ENCODE data around the gene KCNT1. TPM values are rescaled to one million over a fixed set of nuclear protein-coding genes. Genes with fewer than 3 reads are reported as not detected.

The KCNT1 gene
- total and polyA plus RNA-seq, 2 experiments from 2014 or later = 0.27 TPM; not detected in 1

DNA sequence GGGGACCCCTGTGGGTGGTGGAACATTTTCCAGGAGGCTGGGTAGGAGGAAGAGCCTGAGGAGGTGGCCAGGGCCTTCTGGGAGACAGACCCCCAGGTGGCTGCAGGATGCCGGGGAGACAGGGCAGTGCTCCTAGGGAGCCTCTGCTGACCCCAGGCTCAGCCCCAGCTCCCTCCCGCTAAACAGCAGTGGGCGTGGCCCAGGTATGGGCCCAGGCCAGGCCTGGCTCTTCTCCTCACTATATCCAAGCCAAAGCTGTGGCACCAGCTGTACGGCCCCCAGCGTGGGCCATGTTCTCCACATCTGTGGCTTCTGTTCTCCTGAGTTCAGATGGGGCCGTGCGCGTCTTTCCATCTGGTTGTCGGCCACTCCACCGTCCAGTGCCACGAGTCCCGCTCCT is 58.5 kb downstream of the KCNT1 start:
- Histone ChIP-seq H3K4me3 (no peak overlapping the region), H2AFZ (no peak overlapping the region), H3K27me3 (no peaks in the 10 kb centered on the region), H3K9me3 (ENCODE audit: low read depth) (no peaks in the 10 kb centered on the region), H3K36me3 (replicated peaks; ENCODE audit: insufficient read depth, low read depth) (no peaks in the 10 kb centered on the region), H4K20me1 (ENCODE audit: insufficient read depth, poor library complexity, severe bottlenecking) (no peaks in the 10 kb centered on the region), H3K4me1 (ENCODE audit: insufficient read depth) (no peaks in the 10 kb centered on the region), H3K27ac (no peak overlapping the region), H3K9me2 (replicated peaks; ENCODE audit: insufficient read depth) (no peaks in the 10 kb centered on the region), H3K79me2 (no peaks in the 10 kb centered on the region), H3K4me2 (no peak overlapping the region)
- DNase-seq (ENCODE audit: low spot score) = no peak
- TF ChIP-seq, protein P1, sequence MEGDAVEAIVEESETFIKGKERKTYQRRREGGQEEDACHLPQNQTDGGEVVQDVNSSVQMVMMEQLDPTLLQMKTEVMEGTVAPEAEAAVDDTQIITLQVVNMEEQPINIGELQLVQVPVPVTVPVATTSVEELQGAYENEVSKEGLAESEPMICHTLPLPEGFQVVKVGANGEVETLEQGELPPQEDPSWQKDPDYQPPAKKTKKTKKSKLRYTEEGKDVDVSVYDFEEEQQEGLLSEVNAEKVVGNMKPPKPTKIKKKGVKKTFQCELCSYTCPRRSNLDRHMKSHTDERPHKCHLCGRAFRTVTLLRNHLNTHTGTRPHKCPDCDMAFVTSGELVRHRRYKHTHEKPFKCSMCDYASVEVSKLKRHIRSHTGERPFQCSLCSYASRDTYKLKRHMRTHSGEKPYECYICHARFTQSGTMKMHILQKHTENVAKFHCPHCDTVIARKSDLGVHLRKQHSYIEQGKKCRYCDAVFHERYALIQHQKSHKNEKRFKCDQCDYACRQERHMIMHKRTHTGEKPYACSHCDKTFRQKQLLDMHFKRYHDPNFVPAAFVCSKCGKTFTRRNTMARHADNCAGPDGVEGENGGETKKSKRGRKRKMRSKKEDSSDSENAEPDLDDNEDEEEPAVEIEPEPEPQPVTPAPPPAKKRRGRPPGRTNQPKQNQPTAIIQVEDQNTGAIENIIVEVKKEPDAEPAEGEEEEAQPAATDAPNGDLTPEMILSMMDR (IDR thresholded peaks at IDR 0.05; ENCODE audit: poor library complexity) = no peak
- TF ChIP-seq EZH2 (IDR thresholded peaks at IDR 0.05; ENCODE audit: borderline replicate concordance) = no peak
- TF ChIP-seq EZH2phosphoT487 (IDR thresholded peaks at IDR 0.05; ENCODE audit: low read depth, severe bottlenecking, unreplicated experiment) = no peak
- 91% methylated on average over 12 of the region's 12 CpGs for WGBS (ENCODE audit: low lambda C conversion rate, missing lambda C conversion rate)

DNA sequence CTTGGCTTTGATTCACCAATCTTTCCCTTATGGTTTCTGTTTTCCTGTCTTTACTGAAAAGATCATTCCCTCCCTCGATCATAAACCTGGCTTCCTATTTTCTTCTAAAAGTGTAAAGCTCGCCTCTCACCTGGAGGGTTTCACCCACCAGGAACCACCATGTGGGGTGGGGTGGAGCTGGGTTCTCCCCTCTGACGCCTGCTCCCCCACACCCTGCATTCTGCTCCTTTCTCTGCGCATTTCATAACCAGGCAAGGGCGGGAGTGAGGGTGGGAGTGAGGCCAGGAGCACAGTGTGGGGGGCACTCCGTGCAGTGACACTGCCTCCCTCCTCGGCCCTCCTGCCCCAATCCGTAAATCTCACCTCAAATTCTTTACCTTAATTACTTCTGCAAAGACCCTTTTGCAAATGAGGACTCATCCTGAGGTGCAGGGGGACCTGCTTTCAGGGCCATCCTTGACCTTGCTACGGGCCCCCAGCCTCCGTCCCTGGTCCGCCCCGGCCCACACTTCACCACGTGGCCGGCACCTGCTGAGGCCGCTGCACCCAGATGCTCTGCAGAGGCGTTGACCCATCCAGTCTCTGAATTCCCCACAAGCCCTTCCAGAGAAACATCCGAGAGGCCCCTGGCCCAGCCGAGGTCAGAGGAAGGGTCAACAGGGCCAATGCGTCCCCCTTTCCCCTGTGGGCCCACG is 59.3 kb downstream of the KCNT1 start:
- TF ChIP-seq EZH2phosphoT487 (IDR thresholded peaks at IDR 0.05; ENCODE audit: low read depth, severe bottlenecking, unreplicated experiment) (no peak), EZH2 (IDR thresholded peaks at IDR 0.05; ENCODE audit: borderline replicate concordance) (no peak)
- TF ChIP-seq, protein P1 (IDR thresholded peaks at IDR 0.05; ENCODE audit: poor library complexity) = no peak
- H3K36me3 ChIP-seq (replicated peaks; ENCODE audit: insufficient read depth, low read depth) = no peaks in the 10 kb centered on the region
- no peak overlapping the region for H3K27ac ChIP-seq
- H3K27me3 ChIP-seq = no peaks in the 10 kb centered on the region
- H3K4me3 ChIP-seq = no peak overlapping the region
- no peaks in the 10 kb centered on the region for H3K79me2 ChIP-seq
- no peak overlapping the region for H3K4me2 ChIP-seq
- H3K9me2 ChIP-seq (replicated peaks; ENCODE audit: insufficient read depth) = no peaks in the 10 kb centered on the region
- no peaks in the 10 kb centered on the region for H4K20me1 ChIP-seq (ENCODE audit: insufficient read depth, poor library complexity, severe bottlenecking)
- no peaks in the 10 kb centered on the region for H3K9me3 ChIP-seq (ENCODE audit: low read depth)
- H2AFZ ChIP-seq = no peak overlapping the region
- DNase-seq (ENCODE audit: low spot score) = no peak
- H3K4me1 ChIP-seq (ENCODE audit: insufficient read depth) = no peaks in the 10 kb centered on the region
- WGBS (ENCODE audit: low lambda C conversion rate, missing lambda C conversion rate) = 92% methylated on average over 18 of the region's 20 CpGs

DNA sequence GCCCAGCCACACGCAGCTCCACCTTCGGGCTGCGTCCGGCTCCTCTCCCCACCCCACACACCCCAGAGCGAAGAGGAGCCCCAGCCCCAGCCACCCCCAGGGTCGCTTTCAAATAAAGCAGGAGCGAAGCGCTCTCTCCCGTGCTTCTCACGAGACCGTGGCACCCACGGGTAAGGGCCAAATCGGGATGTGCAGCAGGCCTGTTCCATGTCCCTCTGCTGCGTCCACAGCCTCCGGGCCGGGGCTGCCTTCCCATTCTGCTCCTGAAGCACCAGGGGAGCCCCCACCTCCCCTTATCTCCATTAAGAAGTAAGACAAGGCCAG is 59.8 kb downstream of the KCNT1 start:
- Histone ChIP-seq H2AFZ (no peak overlapping the region), H3K27me3 (no peaks in the 10 kb centered on the region), H3K9me3 (ENCODE audit: low read depth) (no peaks in the 10 kb centered on the region), H3K4me2 (no peak overlapping the region), H3K9me2 (replicated peaks; ENCODE audit: insufficient read depth) (no peaks in the 10 kb centered on the region), H3K36me3 (replicated peaks; ENCODE audit: insufficient read depth, low read depth) (no peaks in the 10 kb centered on the region), H4K20me1 (ENCODE audit: insufficient read depth, poor library complexity, severe bottlenecking) (no peaks in the 10 kb centered on the region), H3K4me3 (no peak overlapping the region), H3K79me2 (no peaks in the 10 kb centered on the region), H3K27ac (no peak overlapping the region), H3K4me1 (ENCODE audit: insufficient read depth) (no peaks in the 10 kb centered on the region)
- TF ChIP-seq, protein P1 (IDR thresholded peaks at IDR 0.05; ENCODE audit: poor library complexity) = no peak
- TF ChIP-seq EZH2 (IDR thresholded peaks at IDR 0.05; ENCODE audit: borderline replicate concordance) (no peak), EZH2phosphoT487 (IDR thresholded peaks at IDR 0.05; ENCODE audit: low read depth, severe bottlenecking, unreplicated experiment) (no peak)
- 93% methylated on average over 13 of the region's 16 CpGs for WGBS (ENCODE audit: low lambda C conversion rate, missing lambda C conversion rate)
- no peak for DNase-seq (ENCODE audit: low spot score)

Measured in hepatocyte (in vitro differentiated cells).